Smooth muscle cell of the brain vasculature (primary cell): ENCODE results near the gene TGFA.

ENCODE experiments used
- DNase-seq: peaks from one replicate; pipeline ENCODE4 v3.0.0-alpha.2; 2012; ENCODE audit warnings: low read depth, low spot score

TGFA gene

DNA sequence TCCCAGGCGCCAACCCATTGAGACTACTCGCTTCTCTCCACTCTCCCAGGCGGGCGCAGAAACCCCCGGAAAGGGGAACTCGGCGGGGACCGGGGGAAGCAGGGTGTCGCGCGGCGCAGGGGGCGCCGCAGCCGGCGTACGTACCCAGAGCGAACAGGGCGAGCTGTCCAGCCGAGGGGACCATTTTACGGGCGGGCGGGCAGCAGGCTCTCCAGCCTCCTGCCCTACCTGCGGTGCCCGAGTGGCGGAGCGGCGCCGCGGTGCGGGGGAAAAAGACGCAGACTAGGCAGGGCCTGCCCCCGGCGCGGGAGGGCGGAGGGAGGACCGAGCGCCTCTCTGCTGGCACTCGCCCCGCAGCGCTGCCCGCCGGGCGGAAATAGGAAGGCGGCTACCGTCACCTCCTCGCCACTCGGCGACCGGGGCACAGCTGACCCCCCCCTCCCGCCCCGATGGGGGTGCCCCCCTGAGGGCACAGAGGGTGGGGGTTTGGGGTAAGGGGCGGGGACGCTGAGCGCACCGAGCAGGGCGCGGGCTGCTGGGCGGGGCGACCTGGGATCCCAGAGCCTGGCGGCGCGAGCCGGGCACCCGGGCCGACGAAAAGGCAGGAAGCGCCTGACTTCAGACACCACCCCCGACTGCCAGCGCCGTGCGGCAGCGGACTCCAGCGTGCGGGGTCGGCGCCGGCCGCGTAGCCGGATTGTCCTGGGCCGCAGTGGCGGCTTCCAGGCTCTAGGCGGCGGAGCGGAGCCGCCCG, at the start of gene TGFA:
TGFA (minus strand) TSS at position 243 of the 754 bp plus-strand sequence; CDS start at position 184, 59 bp downstream.
- no peak for DNase-seq

DNA sequence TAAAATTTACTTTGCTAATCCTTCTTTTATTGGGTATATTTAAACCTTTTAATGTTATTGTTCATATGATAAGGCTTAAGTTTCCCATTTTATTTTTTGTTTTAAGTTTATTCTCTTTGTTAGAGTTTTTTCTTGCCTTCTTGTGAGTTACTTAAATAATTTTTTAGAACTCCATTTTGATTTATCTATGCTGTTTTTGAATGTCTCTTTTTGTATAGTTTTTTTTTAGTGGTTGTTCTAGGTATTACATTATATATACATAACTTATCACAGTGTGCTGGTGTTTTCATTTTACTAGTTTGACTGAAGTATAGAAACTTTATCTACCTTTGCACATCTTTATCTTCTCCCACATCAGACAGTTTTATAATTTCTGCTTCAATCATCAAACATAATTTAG, 49.4 kb upstream of the TGFA start:
- no peak for DNase-seq

- no peak for DNase-seq
Observed at GRCh38 chr2:70598197-70598596, 44.6 kb upstream of the TGFA start.

- DNase-seq = no peak
Observed at GRCh38 chr2:70596739-70597138, 43.1 kb upstream of the TGFA start.

GRCh38 chr2:70596293-70596692, 42.7 kb upstream of the TGFA start:
- no peak for DNase-seq

DNA sequence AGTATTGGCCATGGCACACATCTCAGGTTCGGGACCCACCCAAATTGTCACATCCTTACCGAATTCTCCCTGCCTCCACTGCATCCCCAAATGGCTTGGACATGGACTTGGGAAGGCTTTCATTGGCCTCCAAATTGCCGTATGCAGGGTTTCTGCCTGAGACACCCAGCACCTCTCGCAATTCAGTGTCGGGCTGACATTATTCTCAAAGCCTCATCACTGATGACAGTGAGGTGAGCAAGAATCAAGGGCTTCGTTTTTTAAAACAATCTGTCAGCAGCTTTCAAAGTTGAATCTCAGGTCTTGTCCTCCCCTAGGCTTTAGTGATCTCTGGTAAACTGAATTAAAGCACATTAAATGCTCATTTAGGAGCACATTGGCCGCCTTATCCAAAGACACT, 29.5 kb upstream of the TGFA start:
- DNase-seq = no peak

DNA sequence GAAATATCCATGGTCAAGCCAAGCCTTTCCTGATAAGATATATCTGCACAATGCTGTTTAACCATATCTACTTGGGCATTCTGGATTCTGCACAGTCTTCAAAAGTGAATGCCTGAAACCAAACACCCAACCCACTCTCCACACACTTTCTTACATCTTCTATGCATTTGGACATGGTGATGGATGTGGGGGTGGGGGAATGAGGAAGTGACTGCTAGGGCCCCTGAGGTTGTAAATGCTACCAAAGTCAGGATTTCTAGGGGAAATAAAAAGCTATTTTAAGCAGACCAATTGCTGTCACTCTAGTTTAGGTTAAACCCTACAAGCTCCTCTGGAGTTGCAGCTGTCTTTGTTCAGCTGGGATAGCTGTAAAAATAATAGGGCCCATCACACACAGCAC, 26.7 kb upstream of the TGFA start:
- DNase-seq = no peak

DNA sequence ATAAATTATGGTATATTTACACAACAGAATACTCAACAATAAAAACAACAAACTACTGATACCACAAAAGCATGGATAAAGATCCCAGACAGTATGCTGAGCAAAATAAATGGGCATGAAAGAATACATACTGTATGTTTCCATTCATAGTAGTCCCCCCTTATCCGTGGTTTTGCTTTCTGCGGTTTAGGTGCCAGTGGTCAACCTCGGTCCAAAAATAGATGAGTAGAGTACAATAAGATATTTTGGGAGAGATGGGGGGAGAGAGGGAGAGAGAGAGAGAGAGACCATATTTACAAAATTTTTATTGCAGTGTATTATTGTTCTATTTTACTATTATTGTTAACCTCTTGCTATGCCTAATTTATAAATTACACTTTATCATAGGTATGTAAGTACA, 21.0 kb upstream of the TGFA start:
- DNase-seq = no peak

DNA sequence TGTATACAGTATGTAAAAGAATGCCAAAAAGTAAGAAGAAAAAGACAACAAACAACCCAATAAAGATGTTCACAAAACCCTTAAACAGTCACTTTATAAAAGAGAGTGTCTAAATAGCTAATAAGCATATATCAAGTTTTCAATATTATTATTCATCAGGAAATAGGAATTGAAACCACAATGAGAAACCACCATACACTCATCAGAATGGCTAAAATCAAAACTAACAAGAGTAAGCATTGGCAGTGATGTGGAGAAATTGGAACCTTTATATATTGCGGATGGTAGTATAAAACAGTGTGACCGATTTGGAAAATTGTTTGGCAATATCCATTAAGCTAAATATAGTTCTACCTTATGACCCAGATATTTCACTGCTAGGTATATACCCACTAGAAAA, 20.5 kb upstream of the TGFA start:
- no peak for DNase-seq

- DNase-seq = no peak
Observed at GRCh38 chr2:70570041-70570661, 16.5 kb upstream of the TGFA start.

DNA sequence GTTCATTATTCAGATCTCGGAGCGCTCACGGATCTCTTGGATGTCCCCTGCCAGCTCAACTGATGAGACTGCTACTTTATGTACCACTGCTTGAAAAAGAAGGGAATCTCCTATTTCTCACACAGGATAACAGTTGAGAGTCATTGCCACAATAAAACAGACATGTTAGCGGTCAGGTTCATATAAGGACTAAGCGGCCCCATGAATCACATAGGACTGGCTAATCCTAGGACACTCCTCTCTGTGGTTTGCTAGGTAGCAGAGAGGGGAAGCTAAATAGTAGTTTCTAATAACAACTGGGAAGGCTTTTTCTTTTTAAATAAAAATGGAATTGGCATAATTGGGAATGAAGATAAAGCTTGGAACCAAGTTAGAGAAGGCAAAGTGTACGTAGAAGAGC, 15.9 kb upstream of the TGFA start:
- DNase-seq = no peak

DNA sequence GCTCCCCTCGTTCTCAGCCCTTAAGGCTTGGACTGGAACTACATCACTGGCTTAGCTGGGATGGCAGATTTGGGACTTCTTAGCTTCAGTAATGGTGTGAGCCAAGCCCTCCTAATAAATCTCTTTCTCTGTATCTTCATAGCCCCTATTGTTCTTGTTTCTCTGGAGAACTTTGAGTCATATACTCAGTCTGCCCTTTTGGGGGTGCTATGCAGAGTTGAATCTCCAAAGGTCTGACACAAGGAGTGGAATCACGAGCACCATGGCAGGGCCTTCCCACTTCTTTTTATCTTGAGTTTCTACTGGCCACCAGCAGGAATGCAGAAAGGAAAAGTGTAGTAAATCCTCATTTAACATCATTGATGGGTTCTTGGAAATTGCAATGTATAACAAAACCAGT, 13.3 kb upstream of the TGFA start:
- no peak for DNase-seq

DNA sequence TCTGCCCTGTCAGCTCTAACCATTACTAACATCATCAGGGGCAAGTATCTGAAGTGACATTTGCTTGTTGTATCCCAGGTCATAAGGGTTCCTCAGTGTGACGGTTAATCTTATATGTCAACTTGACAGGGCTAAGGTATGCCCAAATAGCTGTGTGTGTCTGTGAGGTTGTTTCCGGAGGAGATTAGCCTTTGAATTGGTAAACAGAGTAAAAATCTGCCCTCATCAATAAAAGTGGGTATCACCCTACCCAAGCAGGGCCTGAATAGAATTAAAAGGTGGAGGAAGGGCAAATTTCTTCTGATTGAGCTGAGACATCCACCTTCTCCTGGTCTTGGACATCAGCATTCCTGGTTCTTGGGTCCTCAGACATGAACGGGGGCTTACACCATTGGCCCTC, 12.8 kb upstream of the TGFA start:
- DNase-seq = no peak

GRCh38 chr2:70565039-70565731, 11.6 kb upstream of the TGFA start:
- no peak for DNase-seq

- no peak for DNase-seq
Observed at GRCh38 chr2:70561893-70562292, 8.3 kb upstream of the TGFA start.

- DNase-seq = no peak
Observed at GRCh38 chr2:70560442-70560841, 6.8 kb upstream of the TGFA start.

- no peak for DNase-seq
Observed at GRCh38 chr2:70560040-70560439, 6.4 kb upstream of the TGFA start.

- no peak for DNase-seq
Observed at GRCh38 chr2:70558195-70558808, 4.7 kb upstream of the TGFA start.

GRCh38 chr2:70557171-70557838, 3.7 kb upstream of the TGFA start:
- DNase-seq = no peak

DNA sequence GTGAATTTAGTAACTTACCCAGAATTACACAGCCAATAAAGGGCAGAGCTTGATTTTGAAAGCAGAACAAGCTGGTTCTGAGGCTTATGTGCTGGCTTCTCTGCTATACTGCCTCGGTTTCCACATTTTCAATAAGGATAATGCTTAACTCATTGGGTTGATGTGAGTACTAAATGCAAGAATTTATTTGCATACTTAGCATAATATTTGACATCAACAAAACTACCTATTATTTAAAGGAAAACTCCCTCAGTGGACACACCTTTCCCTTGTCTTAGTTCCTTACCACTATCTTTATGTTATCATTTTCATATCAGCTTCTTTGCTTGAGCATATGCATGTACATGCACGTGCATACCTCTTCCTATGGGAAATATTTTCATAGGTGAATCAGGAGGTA, 3.0 kb upstream of the TGFA start:
- DNase-seq = no peak

- DNase-seq = no peak
Observed at GRCh38 chr2:70554338-70554892, 789 bp upstream of the TGFA start.

DNA sequence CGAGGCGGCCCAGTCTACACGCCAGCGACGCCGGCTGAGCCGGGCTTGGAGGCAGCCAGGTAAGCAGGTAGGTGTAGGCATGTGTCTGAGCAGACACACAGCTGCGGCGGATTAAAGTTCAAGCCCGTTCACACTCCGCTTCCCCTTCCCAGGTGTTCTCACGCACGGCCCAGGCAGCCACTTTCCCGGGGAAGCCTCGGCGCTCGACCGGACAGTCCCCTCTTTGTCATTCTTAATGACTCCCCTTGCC, 367 bp downstream of the TGFA start:
- no peak for DNase-seq
